GM10847 (cell line): ENCODE results near the gene SBNO2.

ENCODE experiments used
- POLR2A ChIP-seq: IDR thresholded peaks from 2 replicates; pipeline ENCODE4 v1.6.1; 2011; ENCODE audit not compliant: insufficient read length; ENCODE audit errors: extremely low read depth

SBNO2 gene

DNA sequence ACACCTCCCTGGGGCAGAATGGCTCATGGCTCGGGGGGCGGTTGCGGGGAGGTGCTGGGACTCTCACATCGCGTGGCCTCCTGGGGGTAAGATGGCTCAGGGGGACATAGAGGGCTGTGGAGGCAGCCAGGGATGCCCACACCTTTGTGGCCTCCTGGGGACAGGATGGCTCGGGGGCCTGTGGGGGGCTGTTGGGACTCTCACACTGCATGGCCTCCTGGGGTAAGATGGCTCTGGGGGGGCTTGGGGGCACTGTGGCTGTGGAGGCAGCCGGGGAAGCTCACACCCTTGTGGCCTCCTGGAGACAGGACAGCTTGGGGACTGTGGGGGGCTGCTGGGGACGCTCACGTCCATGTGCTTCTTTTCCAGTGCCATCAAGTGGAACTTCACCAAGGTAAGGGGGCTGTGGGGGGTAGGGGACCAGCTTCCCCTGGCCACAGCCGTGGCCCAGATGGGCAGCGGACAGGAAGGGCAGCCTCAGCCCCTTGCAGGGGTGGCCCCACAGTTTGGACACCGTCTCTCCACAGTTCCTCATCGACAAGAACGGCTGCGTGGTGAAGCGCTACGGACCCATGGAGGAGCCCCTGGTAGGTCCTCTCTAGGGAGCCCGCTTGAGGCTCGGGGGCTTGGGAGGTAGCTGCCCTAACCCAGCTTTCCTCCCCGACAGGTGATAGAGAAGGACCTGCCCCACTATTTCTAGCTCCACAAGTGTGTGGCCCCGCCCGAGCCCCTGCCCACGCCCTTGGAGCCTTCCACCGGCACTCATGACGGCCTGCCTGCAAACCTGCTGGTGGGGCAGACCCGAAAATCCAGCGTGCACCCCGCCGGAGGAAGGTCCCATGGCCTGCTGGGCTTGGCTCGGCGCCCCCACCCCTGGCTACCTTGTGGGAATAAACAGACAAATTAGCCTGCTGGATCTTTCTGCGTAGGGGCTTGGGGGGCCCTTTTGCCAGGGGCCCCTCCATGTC, 67.9 kb downstream of the SBNO2 start:
- no peak for TF ChIP-seq POLR2A

DNA sequence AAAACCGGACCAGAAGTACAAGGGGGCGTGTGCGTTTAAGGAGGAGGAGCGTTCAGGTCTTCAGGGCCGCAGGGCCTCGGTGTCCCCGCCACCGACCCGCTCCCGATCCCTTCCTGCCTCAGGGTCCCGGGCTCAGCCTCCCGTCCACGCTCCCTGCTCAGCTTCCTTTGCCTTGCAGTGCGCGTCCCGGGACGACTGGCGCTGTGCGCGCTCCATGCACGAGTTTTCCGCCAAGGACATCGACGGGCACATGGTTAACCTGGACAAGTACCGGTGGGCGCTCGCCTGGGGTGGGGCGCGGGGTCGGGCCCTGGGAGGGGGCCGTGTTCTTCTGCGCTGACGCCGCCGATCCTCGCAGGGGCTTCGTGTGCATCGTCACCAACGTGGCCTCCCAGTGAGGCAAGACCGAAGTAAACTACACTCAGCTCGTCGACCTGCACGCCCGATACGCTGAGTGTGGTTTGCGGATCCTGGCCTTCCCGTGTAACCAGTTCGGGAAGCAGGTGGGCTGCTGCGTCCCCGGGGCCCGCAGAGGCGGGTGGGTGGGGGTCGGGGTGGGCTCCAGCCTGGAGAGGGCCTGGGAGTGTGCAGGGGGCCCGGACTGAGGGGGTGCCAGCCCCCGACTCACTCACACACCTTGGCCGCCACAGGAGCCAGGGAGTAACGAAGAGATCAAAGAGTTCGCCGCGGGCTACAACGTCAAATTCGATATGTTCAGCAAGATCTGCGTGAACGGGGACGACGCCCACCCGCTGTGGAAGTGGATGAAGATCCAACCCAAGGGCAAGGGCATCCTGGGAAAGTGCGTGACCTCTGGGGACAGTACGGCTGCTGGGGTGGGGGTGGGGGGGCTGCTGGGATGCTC, 68.8 kb downstream of the SBNO2 start:
- no peak for TF ChIP-seq POLR2A

DNA sequence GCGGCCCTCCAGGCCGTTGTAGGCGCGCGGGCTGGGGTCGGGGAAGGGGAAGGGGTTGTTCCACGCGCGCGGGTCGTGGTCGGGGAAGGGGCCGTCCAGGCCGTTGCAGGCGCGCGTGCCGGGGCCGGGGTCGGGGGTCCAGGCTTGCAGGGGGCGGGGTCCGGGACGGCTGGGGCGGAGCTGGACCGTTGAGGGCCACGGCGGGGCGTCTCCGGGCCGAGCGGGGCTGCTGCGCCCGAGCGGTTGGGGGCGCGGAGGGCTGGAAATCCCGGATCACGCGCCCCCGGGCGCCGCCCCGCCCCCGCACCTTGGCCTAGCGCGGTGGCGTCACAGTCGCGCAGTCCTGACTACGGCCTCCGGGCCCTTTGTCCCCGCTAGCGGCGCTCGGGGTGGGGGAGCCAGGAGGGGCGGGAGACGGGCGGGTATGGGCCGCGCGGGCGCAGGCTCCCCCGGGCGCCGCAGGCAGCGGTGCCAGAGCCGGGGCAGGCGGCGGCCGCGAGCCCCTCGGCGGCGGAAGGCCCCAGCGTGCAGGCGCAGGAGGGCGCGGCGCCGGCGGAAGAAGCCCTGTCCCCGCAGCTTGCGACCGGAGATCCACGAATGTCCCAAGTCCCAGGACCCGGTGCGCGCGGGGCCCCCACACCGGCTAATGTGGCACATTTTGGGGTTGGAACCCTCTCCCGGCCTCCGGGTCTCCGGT, 69.6 kb downstream of the SBNO2 start:
- no peak for TF ChIP-seq POLR2A

- peak; percentile 98 for TF ChIP-seq POLR2A
These were observed 70.3 kb downstream of the SBNO2 start, which contains the start of gene GPX4 for GRCh38 chr19:1103708-1104310. GPX4 (plus strand) TSS chr19:1103994; CDS start chr19:1104044, 50 bp downstream.

DNA sequence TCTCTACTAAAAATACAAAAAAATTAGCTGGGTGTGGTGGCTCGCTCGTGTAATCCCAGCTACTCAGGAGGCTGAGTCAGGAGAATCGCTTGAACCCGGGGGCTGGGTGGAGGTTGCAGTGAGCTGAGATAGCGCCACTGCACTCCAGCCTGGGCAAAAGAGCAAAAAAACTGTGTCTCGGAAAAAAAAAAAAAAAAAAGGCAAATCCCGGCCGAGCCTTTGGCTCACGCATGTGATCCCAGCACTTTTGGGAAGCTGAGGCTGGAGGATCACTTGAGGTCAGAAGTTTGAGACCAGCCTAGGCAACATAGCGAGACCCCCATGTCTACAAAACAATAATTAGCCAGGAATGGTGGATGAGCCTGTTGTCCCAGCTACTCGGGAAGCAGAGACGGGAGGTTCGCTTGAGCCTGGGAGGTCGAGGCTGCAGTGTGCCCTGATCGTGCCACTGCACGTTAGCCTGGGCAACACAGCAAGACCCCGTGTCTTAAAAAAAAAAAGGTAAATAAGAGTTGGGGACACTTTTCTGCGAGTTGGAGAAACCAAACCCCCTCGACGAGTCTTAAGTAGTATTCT, 70.8 kb downstream of the SBNO2 start:
- TF ChIP-seq POLR2A, result no peak

DNA sequence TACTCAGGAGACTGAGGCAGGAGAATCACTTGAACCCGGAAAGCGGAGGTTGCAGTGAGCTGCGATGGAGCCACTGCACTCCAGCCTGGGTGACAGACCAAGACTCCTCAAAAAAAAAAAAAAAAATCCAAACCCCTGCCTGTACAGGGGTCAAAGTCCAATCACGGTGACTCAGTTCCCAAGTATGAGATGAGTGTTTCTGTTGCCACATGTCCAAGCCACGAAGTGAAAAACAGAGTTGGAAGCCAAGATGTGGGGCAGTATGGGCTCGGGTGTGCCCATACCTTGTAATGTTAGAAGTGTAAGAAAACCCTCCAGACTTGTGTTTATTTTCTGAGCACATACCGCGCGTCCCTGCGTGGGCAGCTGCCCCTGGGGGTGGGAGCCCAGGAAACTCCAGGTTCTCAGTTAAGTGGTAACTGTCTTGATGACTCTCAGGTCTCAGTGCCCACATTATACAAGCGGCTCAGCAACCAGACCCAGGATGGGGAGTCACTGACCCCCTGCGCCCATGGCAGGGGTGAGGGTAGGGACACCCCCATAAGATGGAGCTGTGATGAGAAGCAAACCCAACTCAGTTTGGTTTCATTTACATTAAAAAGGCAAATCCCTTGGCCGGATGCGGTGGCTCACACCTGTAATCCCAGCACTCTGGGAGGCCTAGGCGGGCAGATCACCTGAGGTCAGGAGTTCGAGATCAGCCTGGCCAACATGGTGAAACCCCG, 71.5 kb downstream of the SBNO2 start:
- no peak for TF ChIP-seq POLR2A

GRCh38 chr19:1101337-1101698, 72.8 kb downstream of the SBNO2 start:
- TF ChIP-seq POLR2A, result no peak

DNA sequence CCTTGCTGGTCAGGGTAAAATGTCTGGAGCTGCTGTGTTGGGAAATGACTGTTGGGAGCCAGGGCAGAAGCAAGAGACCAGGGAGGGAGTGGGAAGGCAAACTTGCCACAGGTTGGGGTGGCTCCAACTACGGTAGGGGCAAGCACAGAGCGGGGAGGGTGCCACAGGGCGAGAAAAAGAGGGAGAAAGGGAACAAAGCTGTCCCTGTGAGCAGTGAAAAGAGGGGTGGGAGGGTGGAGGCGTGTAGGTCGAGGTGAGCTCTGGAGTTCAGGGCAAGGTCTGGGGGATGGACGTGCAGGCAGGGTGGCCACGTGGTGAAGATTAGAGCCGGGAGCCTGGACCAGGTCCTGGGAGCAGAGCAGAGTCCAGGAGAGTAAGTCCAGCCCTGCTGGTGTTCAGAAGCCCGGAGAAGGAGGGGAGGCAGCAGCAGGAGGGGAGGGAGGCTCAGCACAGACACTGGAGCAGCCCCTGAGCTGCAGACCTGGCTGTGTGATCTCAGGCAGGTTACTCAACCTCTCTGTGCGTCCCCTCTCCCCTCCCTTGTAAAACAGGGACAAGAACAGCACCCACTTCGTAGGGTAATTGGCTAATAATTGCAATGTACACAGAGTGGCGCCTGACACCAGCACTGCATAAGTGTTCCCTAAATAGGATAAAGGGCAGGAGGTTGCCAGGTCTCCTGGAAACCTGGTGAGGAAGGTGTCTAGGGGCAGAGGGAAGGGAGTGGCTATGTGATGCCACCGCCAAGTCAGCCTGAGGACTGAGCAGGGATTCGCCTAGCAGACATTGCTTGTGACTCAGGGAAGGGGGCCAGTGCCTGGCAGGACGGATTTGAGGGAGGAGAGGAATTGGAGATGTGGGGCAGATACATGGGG, 75.7 kb downstream of the SBNO2 start:
- no peak for TF ChIP-seq POLR2A

GRCh38 chr19:1097810-1098176, 76.3 kb downstream of the SBNO2 start:
- no peak for TF ChIP-seq POLR2A

DNA sequence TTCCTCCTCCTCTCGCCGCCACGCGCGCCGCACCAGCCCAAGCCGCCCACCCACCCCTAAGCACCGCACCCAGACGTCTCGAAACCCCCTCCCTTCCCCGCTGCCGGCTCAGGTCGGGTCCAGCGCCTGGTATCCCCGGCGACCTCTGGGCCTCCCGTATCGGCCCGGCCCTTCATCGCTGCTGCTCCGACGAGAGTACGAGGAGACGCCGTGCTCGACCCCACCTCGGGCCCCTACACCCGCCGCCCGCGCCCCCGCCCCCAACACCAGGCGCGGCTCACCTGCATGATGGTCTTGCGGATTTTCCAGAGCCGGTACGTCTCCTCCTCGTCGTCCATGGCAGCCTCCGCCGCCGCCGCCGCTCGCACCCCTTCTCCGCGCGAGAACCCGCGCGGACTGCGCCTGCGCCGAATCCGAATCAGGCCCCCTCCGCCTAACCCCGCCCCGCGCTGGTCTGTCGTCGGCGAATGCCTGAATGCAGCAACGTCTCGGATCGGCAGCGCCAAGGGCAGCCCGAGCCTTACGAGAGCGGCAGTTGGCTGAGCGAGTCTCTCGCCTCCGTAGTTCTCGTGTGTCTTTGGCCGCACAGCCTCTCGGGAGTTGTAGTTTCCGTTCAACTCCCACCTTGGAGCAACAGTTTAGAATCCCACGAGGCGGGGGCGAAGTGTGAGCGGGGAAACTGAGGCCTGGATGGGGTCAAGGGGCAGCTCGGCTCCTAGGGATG, 78.9 kb downstream of the SBNO2 start, which contains the start of gene POLR2E:
POLR2E (minus strand) TSS at position 398 of the 724 bp plus-strand sequence; CDS start at position 338, 60 bp downstream.
- TF ChIP-seq POLR2A, result peak; percentile 69

GRCh38 chr19:1094655-1094977, 79.5 kb downstream of the SBNO2 start:
- TF ChIP-seq POLR2A, result no peak

DNA sequence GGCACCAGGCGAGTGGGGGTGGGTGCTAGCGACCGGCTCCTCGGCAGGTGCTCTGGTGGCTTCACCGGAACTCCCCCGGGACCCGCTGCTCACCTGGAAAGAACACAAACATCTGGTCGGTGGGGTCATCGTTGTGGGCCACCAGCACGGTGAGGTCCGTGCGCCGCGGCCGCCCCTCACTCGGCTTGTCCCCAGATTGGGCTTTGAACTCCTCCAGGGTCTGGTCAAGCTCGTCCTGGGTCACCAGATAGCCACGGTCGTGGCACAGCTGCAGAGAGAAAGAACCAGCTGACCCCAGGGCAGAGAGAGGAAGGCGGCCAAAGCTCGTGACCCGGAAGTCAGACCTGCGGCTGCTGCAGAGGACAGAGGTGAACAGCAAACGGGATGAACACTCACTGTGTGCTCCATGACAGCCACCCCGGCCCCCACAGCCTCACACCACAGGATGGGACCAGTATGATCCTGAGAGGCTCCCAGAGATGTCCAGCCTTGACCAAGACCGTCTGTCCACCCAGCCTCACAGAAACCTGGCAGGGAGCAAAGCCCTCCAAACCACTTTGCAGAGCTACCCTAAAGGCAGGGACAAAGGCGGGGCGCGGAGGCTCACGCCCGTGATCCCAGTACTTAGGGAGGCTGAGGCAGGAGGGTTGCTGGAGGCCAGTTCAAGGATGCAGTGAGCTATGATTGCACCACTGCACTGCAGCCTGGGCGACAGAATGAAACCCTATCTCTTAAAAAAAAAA, 80.1 kb downstream of the SBNO2 start:
- no peak for TF ChIP-seq POLR2A
